H1 (cell line): Measurements from ENCODE around the gene CUX1. TPM values are rescaled to one million over a fixed set of nuclear protein-coding genes. Genes with fewer than 3 reads are reported as not detected.

Experiments used
- POLR2A ChIP-seq, 2 experiments: IDR thresholded peaks; 1 replicate in 1 of 2; 2 replicates in 1 of 2; pipeline ENCODE4 v1.6.1; 2011; ENCODE audit warnings: low read depth in 2 of 2, low read length in 2 of 2, mild to moderate bottlenecking in 2 of 2; ENCODE audit errors: control extremely low read depth in 1 of 2
- RXRA ChIP-seq: IDR thresholded peaks from 2 replicates; pipeline ENCODE4 v1.6.1; 2011; ENCODE audit warnings: low read depth, mild to moderate bottlenecking, low read length, moderate library complexity; ENCODE audit not compliant: insufficient read depth
- SP2 ChIP-seq: IDR thresholded peaks from 2 replicates; pipeline ENCODE4 v1.6.1; 2012; ENCODE audit warnings: mild to moderate bottlenecking, low read length, inconsistent platforms
- TEAD4 ChIP-seq: IDR thresholded peaks from 2 replicates; pipeline ENCODE4 v1.6.1; 2012; ENCODE audit warnings: low read depth, low read length, inconsistent platforms, mixed read lengths
- polyA plus RNA-seq, 7 experiments: library from polyadenylated mRNA; depleted of rRNA in 3 of 7; stranded (reverse) in 5 of 7; unstranded in 2 of 7; fragments of >200 nt in 5 of 7; fragments of 200-250 nt in 2 of 7; gene quantifications; 1 replicate in 5 of 7; 2 replicates in 1 of 7; 4 replicates in 1 of 7; pipeline versions ENCODE4 v1.2.1 to v1.2.3, GENCODE V29; 2011 to 2013; ENCODE audit warnings: missing spikeins in 2 of 7, mixed read lengths in 2 of 7
- total RNA-seq: library from RNA; stranded (reverse); fragmentation: NEBNext Ultra II Directional; extraction: Animal tissue kit (Norgen Biotek cat#: 25700); gene quantifications from 2 replicates; pipeline ENCODE4 v1.2.1, GENCODE V29; 2021
- TF ChIP-seq, protein P1 (sequence below): IDR thresholded peaks from 2 replicates; pipeline ENCODE4 v1.6.1; 2012; ENCODE audit warnings: low read length, inconsistent platforms

The CUX1 gene
- total and polyA plus RNA-seq, 2 of the 8 experiments (the other 6 are each of a cell fraction or from before 2014, with no cell fraction given) = 21.6 to 65.9 TPM

DNA sequence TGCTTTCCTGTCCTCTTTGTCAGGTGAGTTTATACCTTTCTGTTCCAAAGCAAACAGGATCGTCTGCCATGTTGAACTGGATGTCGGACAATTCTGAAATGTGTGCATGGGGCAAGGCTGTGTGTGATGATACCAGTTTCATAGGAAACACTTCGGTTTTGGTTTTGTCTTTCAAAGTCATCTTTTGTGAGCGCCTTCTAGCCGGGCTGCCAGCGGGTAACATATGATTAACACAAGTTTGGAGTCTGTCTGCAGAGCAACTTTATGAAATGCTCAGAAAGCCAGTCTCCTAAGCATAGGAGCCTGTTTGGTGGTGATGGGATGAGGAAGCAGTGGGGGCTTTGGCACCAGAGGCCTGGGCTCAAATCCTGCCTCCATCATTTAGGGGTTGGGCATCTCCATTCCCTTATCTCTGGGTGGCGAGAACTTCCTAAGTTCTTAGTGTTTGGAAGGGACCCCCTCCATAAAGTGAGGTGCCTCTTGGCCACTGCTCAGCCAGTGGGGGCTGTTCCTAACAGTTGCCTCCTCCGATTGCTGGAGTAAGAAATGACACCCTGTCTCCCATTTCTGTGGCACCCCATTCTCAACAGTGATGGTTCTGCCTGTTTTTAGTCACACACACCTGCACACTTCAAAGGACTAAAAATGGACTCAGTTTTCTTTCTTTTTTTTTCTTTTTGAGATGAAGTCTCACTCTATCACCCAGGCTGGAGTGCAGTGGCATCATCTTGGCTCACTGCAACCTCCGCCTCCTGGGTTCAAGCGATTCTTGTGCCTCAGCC is 36.8 kb downstream of the CUX1 start (continued):
- TF ChIP-seq POLR2A (IDR thresholded peaks at IDR 0.05; ENCODE audit: control extremely low read depth in 1 of 2, low read depth in 2 of 2, low read length in 2 of 2) (no peak), TEAD4 (no peak), RXRA (no peak), SP2 (no peak)
- TF ChIP-seq, protein P1, sequence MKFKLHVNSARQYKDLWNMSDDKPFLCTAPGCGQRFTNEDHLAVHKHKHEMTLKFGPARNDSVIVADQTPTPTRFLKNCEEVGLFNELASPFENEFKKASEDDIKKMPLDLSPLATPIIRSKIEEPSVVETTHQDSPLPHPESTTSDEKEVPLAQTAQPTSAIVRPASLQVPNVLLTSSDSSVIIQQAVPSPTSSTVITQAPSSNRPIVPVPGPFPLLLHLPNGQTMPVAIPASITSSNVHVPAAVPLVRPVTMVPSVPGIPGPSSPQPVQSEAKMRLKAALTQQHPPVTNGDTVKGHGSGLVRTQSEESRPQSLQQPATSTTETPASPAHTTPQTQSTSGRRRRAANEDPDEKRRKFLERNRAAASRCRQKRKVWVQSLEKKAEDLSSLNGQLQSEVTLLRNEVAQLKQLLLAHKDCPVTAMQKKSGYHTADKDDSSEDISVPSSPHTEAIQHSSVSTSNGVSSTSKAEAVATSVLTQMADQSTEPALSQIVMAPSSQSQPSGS = no peak
